Upper lobe of left lung (tissue), 6 donors: Measurements from ENCODE around the gene ACACB. TPM values are rescaled to one million over a fixed set of nuclear protein-coding genes. Genes with fewer than 3 reads are reported as not detected.
A peak's percentile ranks its signal among the peaks of the same experiment; 100 is the strongest.

Source experiments
- ATAC-seq, 2 donors: fragments of 200-7000 bp; cut with Tn5 transposase; one replicate each; pipeline ENCODE4 v1.9.1; 2022; ENCODE audit warnings: mild to moderate bottlenecking in 2 of 2, moderate library complexity in 2 of 2; ENCODE audit not compliant: low FRiP score in 2 of 2
- DNase-seq, 2 donors: peaks; one replicate each; pipeline ENCODE4 v3.0.0-alpha.2; 2019 to 2020
- H3K27ac ChIP-seq, 4 donors: fragments of 200-600 bp; sonication (generic); one replicate each; pipeline ENCODE4 v1.5.1; 2016 to 2019
- H3K27me3 ChIP-seq, 4 donors: fragments of 200-600 bp; sonication (generic); one replicate each; pipeline ENCODE4 v1.5.1; 2017 to 2019
- H3K36me3 ChIP-seq, 4 donors: fragments of 200-600 bp; sonication (generic); one replicate each; pipeline ENCODE4 v1.5.1; 2016 to 2019
- H3K4me1 ChIP-seq, 4 donors: fragments of 200-600 bp; sonication (generic); one replicate each; pipeline ENCODE4 v1.5.1; 2018 to 2019
- H3K4me3 ChIP-seq, 4 donors: fragments of 200-600 bp; sonication (generic); one replicate each; pipeline ENCODE4 v1.5.1; 2017 to 2019; ENCODE audit warnings: mild to moderate bottlenecking in 2 of 4, moderate library complexity in 1 of 4
- H3K9me3 ChIP-seq, 4 donors: fragments of 200-600 bp; sonication (generic); one replicate each; pipeline ENCODE4 v1.5.1; 2018 to 2019
- EP300 ChIP-seq, 4 donors: sonication (generic); formaldehyde crosslinking; IDR thresholded peaks; one replicate each; pipeline ENCODE4 v1.5.1; 2017; ENCODE audit warnings: antibody characterized with exemption in 4 of 4, control low read depth in 2 of 4
- POLR2A ChIP-seq, 4 donors: fragments of 450-650 bp; IDR thresholded peaks; one replicate each; pipeline ENCODE4 v1.5.1; 2016 to 2017; ENCODE audit warnings: antibody characterized with exemption in 4 of 4, mild to moderate bottlenecking in 2 of 4
- POLR2AphosphoS5 ChIP-seq, 2 donors: sonication (generic); formaldehyde crosslinking; IDR thresholded peaks; one replicate each; pipeline ENCODE4 v1.5.1; 2017; ENCODE audit warnings: antibody characterized with exemption in 2 of 2
- WGBS, 2 donors: methylation state at CpG; one replicate each; pipeline ENCODE4 v1.1.5; 2017 to 2018; 5-methylcytosine and 5-hydroxymethylcytosine counted together
- total RNA-seq, 6 donors: library from RNA; depleted of rRNA in 4 of 6; stranded (reverse); fragments of >200 nt in 4 of 6; gene quantifications; one replicate each; pipeline versions ENCODE4 v1.1.0 to v1.2.1, GENCODE V29; 2016 to 2021
- TF ChIP-seq, protein P1 (sequence below), 6 experiments: fragments of 450-650 bp in 4 of 6; fragments of 200-600 bp in 2 of 6; sonication (generic) in 2 of 6; IDR thresholded peaks; one replicate each; pipeline ENCODE4 v1.5.1; 2016 to 2019; ENCODE audit warnings: antibody characterized with exemption in 6 of 6
- donor health status: DM: no; HTN: no; CAD: no; lungs with moderate emphysema.
- donor health status: DM: no; HTN: yes; CAD: no; lungs with severe emphysema.

The ACACB gene
- total RNA-seq, 6 donors from 2014 or later: 26.3 to 202 (median 36.3) TPM

DNA sequence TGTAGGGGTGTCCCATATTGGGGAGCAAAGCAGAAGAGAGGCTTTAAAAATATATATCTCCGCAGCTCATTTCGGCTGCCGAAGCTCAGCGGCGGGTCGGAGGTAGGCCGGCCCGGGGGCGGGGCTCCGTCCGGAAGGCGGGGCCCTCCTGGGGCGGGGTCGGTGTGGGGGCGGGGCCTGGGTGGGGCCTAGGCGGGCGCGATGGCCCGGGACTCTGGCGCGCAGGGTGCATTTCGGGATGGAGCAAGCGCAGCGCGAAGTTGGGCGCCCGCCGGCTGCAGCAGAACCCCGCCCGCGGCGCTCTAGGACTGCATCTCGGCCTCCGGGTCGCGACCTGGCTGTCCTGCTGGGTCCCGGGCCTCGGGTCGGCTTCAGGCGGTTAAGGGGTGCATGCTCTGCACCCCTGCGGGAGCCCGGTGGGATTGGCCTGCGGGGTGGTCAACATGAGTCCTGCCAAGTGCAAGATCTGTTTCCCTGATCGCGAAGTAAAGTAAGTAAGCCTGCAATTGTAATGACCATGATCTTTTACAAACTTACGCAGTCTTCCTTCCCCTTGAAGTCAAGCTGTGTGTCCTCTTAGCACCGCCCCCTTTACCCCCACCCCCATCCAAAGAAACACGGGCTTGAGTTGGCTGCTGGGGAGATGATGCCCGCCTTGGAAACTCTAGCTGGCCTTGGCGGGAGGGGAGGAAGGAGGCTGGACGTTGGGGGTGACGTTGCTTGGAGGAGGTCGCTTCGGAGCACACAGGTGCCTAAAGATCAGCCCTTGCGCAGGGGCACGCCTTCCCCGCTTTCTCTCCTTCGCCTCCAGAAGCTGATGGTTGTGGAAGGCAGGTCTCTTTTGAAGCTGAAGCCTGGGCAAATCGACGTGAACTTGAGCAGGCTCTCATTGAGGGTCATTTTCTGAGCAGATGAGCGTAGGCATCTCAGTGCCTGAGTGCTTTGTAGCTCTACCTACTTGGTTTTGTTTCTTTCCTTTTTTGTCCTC, 38.4 kb downstream of the ACACB start:
- Histone ChIP-seq H3K36me3 (no peaks in the 10 kb centered on the region), H3K27ac (peak overlapping the region; percentile 73 to 84 (median 78)), H3K27me3 (no peaks in the 10 kb centered on the region), H3K4me3 (peak overlapping the region; percentile 62 to 80 (median 72)), H3K4me1 (peaks cover 4 to 29% (median 10%) of the 10 kb centered on the region in 4 donors), H3K9me3 (no peaks in the 10 kb centered on the region)
- DNase-seq (peak; percentile 82 to 96), ATAC-seq (peak; percentile 97 to 99)
- TF ChIP-seq EP300 (IDR thresholded peaks at IDR 0.05): no peak
- TF ChIP-seq, protein P1, sequence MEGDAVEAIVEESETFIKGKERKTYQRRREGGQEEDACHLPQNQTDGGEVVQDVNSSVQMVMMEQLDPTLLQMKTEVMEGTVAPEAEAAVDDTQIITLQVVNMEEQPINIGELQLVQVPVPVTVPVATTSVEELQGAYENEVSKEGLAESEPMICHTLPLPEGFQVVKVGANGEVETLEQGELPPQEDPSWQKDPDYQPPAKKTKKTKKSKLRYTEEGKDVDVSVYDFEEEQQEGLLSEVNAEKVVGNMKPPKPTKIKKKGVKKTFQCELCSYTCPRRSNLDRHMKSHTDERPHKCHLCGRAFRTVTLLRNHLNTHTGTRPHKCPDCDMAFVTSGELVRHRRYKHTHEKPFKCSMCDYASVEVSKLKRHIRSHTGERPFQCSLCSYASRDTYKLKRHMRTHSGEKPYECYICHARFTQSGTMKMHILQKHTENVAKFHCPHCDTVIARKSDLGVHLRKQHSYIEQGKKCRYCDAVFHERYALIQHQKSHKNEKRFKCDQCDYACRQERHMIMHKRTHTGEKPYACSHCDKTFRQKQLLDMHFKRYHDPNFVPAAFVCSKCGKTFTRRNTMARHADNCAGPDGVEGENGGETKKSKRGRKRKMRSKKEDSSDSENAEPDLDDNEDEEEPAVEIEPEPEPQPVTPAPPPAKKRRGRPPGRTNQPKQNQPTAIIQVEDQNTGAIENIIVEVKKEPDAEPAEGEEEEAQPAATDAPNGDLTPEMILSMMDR (IDR thresholded peaks at IDR 0.05): peak in 2 of 6 experiments; percentile 8 to 11
- peak in 1 of 2 donors; percentile 38 for TF ChIP-seq POLR2AphosphoS5 (IDR thresholded peaks at IDR 0.05)
- TF ChIP-seq POLR2A (IDR thresholded peaks at IDR 0.05): peak in 2 of 4 donors; percentile 23 to 60
- WGBS, 2 donors: 2 to 3% methylated on average over 15 to 29 of the region's 61 CpGs

DNA sequence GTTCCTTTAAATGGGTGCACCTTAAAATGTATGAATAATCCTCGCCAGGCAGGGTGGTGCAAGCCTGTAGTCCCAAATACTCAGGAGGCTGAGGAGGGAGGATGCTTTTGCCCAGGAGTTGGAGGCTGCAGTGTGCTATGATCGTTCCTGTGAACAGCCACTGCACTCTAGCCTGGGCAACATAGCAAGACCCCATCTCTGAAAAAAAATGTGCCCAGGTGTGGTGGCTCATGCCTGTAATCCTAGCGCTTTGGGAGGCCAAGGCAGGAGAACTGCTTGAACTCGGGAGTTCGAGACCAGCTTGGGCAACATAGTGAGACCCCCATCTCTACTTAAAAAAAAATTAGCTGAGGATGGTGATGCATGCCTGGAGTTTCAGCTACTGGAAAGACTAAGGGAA, 39.6 kb downstream of the ACACB start:
- Histone ChIP-seq H3K36me3 (no peaks in the 10 kb centered on the region), H3K27me3 (no peaks in the 10 kb centered on the region), H3K4me1 (peaks cover 4 to 29% (median 10%) of the 10 kb centered on the region in 4 donors), H3K27ac (peak overlapping the region in 1 of 4 donors; percentile 31), H3K9me3 (no peaks in the 10 kb centered on the region), H3K4me3 (peak overlapping the region in 1 of 4 donors; percentile 80)
- 90 to 99% methylated on average over 5 of the region's 5 CpGs for WGBS, 2 donors
- ATAC-seq (no peak), DNase-seq (no peak)
- TF ChIP-seq POLR2A (IDR thresholded peaks at IDR 0.05): no peak
- no peak for TF ChIP-seq EP300 (IDR thresholded peaks at IDR 0.05)
- TF ChIP-seq, protein P1 (IDR thresholded peaks at IDR 0.05): no peak
- no peak for TF ChIP-seq POLR2AphosphoS5 (IDR thresholded peaks at IDR 0.05)

DNA sequence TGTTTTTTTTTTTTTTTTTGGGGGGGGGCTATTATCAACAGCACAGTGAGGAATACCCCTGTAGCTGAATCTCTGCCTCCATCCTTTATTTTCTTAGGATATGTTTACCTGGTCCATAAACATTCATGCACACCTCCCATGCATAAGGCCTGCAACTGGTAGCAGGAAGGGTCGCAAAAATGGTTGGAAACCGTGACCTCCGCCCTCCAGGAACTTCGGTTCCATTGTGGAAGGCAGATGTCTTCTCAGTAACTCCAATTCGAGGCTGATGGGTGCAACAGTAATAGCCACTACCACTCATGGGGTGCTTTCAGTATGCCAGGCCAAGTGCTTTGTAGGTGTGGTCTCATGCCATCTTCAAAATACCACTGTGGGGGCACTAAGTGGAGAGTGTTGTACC, 40.2 kb downstream of the ACACB start:
- Histone ChIP-seq H3K27ac (no peak overlapping the region), H3K4me1 (peaks cover 4 to 29% (median 10%) of the 10 kb centered on the region in 4 donors), H3K27me3 (no peaks in the 10 kb centered on the region), H3K9me3 (no peaks in the 10 kb centered on the region), H3K4me3 (no peak overlapping the region), H3K36me3 (no peaks in the 10 kb centered on the region)
- ATAC-seq (no peak), DNase-seq (no peak)
- TF ChIP-seq, protein P1 (IDR thresholded peaks at IDR 0.05): no peak
- no peak for TF ChIP-seq POLR2A (IDR thresholded peaks at IDR 0.05)
- no peak for TF ChIP-seq POLR2AphosphoS5 (IDR thresholded peaks at IDR 0.05)
- no peak for TF ChIP-seq EP300 (IDR thresholded peaks at IDR 0.05)
- 89 to 94% methylated on average over 5 of the region's 5 CpGs for WGBS, 2 donors

DNA sequence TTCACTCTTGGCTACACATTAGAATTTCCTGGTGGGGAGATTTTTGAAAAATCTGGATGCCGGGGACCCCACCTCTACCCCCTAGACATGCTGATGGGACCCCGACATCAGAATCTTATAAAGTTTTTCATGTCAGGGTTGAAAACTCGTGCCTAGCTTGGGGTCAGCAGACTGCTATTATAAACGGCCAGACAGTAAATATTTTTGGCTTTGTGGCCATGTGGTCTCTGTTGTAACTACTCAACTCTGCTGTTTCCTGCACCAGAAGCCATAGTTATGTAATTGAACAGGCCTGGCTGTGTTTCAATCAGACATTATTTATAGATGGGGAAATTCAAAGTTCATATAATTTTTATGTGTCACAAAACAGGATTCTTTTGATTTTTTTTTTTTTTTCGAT, 41.6 kb downstream of the ACACB start:
- Histone ChIP-seq H3K9me3 (no peaks in the 10 kb centered on the region), H3K36me3 (no peaks in the 10 kb centered on the region), H3K4me3 (no peak overlapping the region), H3K27me3 (no peaks in the 10 kb centered on the region), H3K27ac (peak overlapping the region in 2 of 4 donors; percentile 36 to 43), H3K4me1 (peaks cover 4 to 29% (median 12%) of the 10 kb centered on the region in 4 donors)
- WGBS, 2 donors: 29% methylated on average over 5 of the region's 5 CpGs
- TF ChIP-seq, protein P1 (IDR thresholded peaks at IDR 0.05): no peak
- no peak for TF ChIP-seq POLR2A (IDR thresholded peaks at IDR 0.05)
- no peak for TF ChIP-seq EP300 (IDR thresholded peaks at IDR 0.05)
- TF ChIP-seq POLR2AphosphoS5 (IDR thresholded peaks at IDR 0.05): no peak
- no peak for ATAC-seq
- DNase-seq: no peak
